HG02610 (cell line): ENCODE data around the gene TOR1B.
A peak's percentile ranks its signal among the peaks of the same experiment; 100 is the strongest.

Experiments
- ATAC-seq: cut with Tn5 transposase; IDR thresholded peaks from one replicate; pipeline ENCODE4 v1.9.1; 2021; ENCODE audit warnings: mild to moderate bottlenecking, moderate library complexity; ENCODE audit not compliant: unreplicated experiment

The TOR1B gene

DNA sequence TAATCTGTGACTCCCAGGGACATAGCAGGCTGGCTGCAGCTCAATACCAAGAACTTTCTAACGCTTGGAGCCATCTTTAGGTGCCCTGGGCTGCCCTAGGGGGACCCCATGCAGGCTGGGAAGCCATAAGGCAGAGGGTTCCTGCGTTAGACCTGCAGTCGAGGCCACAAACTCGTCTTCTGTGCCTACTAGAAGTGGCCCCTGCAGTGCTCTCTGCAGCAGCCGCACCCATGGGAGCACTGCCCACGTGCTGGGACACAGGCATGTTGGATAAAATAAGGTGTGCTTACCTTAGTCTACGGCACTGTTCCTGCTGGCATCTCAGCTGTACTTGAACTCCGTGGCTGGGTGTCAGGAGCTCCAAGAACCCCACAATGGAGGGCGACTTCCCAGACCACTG, 9.4 kb downstream of the TOR1B start:
- no peak for ATAC-seq

DNA sequence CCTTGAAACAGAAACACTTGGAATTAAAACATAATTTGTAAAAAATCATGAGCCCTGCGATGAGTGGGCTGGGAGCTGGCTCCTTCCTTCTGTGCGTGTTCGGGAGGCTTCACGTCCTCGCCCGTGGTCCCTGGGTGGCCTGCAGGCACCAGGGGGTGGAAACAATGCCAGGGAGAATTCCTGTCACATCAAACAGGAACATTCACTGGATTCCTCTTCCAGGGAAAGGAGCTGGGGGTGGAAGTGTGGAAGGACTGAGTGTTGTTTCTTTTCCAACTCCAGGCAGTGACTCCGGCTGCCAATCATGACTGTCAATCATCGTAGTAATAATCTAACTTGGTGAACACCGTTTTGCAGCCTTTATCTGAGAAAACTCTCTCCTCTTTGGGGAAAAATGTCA, 10.7 kb downstream of the TOR1B start:
- no peak for ATAC-seq

DNA sequence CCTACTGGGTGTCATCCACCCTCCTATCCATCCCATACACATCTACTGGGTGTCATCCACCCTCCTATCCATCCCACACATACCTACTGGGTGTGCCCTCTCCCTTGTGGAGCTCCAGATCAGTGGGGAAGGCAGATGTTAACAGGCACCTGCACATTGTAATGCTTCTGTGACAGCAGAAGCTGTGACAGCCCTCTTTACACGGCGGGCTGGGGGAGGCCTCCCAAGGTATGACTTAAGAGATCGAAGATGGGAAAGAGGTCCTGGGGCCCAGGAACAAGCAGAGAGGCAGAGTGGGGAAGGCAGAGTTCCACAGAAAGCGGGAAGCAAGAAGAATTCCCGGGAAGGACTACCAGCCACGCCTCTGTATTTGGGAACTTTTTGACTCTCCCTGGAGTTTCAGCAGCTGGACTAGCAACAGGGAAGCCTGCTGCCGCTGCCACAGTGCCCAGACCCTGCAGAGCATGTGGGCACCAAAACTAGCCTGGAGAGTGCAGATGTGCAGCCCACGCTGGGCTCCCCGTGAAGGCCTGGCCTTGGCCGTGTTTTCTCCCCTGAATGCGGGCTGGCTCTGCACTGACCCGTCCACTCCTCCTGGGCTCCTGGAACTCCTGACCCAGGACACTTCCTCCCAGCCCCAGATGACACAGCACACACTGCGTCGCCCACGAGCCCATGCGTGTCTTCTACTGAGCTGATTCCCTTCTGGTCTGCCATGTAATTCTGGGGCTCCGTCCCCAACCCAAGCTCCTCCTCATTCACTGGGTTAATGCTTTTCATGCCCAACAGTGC, 11.6 kb downstream of the TOR1B start:
- ATAC-seq: no peak

DNA sequence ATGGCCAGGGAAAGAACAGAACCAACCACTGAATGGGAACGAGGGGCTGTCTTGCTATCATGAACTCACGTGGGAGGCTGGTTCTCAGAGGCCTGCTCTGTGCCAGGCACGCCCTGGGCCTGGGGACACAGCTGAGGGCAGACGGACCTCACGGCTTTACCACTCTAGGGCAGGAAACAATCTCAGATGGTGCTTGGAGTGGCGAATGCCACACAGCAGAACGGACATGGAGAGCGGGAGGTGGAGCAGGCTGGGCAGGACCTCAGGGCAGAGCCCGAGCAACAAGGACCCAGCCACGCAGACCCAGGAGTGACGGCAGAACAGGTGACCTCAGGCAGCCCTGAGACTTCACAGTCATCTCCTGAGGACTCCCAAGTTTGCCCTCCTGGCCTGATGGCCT, 12.3 kb downstream of the TOR1B start:
- ATAC-seq: no peak

DNA sequence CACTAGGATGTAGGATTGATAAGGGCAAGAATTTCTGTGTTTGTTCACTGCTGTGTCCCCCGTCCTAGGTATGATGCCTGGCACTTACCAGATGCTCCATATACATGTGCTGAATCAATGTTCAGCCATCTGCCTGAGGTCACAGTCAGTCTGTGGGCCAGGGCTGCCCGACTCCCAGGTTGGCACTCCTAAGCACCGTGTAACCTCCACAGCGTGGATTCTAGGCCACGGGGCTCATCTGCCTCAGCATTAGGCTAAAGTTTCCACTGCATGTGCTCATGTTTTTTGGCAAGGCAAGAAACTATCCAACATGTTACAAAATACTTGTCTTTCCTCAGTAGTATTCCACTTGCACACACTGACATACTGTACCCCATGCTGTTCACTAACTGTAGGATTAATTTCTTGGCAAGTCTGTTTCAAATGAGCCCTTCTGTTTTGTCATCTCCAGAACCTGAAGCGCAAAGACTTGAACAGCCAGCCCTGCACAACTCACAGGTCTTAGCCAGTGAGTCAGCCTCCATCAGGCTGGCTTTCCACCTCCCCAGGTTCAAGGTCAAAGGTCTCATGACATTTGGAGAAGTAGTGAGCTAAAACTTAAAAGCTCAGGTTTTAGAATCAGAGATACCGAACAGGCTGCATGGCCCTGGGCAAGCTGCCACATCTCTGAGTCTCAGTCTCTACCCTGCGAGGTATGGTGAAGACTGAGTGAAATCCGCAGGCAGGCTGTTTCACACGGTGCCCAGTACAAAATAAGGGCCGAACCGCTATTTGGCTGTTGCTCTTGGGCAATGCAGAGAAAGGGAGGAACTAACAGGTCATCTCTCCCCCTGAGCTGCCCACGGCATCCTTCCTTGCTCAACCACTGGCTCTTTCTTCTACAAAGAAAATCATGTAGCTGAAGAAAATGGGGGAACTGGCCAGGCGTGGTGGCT, 13.8 kb downstream of the TOR1B start:
- no peak for ATAC-seq

DNA sequence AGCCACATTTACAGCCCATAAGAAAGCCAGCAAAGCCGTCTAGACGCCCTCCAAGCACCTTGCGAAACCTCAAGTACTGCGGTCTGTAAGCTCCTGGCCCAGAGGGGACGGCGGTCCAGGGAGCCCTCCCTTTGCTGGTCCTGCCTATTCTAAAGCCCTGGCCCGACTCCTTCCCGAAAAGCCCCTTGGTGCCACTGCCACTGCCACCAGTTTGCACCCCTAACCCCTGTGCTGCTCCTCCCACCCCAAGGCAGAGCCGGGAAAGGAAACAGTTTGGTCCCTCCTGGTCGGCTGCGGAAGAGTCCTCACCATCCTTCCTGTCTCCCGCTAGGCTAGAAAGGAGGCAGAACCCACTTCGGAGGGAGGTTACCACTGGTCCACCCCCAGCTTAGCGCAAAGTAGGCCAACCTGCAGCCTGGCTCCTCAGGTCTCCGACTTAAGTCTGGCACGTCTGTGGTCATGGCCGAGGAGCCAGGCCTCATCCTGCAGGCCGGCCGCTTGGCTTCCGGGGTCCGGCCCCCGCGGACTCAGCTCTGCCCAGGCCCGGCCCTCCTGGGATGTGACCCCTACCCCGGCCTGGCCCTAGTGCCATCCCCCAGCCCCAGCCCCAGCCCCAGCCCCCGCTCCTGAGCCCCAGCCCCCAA, 20.0 kb downstream of the TOR1B start:
- ATAC-seq: no peak

DNA sequence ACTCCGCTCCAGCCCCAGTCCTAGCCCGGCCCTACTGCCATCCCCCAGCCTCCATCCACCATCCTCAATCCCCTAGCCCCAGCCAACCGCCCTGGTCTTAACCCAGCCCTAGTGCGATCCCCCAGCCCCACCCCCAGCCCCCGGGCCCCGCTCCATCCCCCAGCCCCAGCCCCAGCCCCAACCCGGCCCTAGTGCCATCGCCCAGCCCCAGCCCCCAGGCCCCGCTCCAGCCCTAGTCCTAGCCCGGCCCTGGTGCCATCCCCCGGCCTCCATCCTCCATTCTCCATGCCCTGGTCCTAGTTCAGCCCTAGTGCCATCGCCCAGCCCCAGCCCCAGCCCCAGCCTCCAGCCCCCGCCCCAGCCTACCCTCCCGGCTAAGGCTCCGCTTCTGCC, 20.6 kb downstream of the TOR1B start:
- ATAC-seq: no peak

DNA sequence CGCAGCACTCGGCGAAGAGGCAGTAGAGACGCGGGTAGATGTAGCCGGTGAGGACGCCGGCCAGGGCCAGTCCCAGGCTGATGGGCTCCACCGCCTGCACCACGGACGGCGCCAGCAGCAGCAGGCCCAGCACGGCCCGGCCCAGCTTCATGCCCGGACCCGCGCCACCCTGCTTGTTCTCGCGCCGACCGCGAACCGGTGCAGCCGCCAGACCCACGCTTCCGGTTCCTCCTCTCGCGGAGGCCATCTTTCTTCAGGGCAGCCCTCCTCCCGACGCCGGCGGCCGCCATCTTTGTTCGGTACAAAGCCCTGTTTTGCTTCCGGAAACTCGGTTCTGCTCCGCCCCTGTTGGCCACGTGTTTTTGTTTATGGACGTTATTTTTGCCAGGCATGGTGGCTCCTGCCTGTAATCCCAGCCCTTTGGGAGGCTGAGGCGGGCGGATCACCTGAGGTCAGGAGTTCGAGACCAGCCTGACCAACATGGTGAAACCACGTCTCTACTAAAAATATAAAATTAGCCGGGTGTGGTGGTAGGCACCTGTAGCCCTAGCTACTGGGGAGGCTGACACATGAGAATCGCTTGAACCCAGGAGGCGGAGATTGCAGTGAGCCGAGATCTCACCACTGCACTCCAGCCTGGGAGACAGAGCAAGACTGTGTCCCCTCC, 21.1 kb downstream of the TOR1B start, which contains the start of gene TOR1A:
TSS of gene TOR1A (minus strand) at position 202 of the 667 bp plus-strand sequence. CDS start at position 151, 51 bp downstream.
- peak; percentile 90 for ATAC-seq

DNA sequence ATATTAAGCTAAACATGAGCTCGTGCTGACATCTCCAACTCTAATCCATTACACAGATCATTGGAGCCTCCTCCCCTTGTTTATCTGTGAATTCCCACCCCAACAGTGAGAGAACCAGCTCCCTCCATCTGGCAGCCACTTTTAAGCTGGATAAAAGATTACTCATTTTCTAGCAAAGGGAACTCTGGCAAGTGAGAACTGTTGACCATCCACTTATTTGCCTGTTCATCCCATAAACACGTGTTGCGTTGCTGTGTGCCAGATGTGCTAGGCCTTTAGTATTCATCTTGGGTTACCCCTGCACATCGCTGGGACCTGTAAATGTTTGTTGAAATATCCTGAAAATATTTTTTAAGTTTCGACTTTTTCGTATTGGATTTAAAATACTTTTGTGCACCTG, 23.4 kb downstream of the TOR1B start:
- ATAC-seq: no peak

DNA sequence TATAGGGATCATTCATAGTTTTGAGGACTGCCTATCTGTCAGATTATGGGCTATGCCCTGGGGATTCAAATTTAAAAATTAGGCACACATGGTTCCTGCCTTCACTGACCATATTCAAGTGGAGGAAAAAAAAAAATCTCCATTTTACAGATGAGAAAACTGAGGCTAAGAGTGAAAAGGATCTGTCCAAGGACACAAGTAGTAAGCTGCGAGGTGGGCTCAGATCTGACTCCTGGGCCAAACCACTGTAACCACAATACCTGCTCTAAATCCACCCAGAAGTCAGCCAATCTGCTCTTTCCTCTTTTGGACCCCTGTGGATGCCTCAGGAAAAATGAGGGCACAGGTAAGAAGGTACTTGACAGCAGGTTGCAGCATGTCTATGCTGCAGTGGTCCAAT, 23.8 kb downstream of the TOR1B start:
- ATAC-seq: no peak

DNA sequence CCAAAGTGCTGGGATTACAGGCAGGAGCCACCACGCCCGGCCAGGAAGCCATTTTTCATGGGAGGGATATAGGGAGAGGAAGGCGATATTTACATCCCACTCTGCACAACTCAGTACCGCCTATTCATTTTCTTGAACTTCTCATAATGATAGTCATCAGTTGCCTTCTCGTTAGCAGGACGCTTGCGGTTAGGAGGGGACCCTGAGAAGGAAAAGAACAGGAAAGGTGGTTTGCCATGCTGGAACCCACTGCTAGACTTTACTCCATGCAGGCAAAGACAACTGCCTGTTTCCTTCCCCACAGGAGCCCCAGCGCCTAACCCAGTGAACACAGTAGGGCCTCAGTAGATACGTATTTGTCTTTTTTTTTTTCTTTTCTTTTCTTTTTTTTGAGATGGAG, 25.1 kb downstream of the TOR1B start:
- ATAC-seq: no peak

DNA sequence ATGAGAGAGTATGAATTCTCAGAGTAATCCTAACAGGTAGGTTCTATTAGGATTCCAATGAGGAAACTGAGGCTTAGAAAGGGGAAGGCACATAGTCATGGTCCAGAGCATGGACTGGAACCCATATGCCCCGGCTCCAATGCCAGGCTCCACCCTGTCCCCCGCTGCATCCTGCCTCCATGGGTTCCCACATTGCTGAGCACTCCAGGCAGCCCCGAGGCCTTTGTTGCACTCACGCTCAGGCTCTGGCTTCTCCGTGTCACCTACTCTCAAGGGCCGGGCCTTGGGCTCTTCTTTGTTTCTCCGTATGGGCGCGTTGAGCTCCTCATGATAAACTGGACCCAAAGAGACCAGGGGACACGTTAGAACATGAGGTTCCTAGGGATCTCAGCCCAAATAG, 26.0 kb downstream of the TOR1B start:
- ATAC-seq: no peak

DNA sequence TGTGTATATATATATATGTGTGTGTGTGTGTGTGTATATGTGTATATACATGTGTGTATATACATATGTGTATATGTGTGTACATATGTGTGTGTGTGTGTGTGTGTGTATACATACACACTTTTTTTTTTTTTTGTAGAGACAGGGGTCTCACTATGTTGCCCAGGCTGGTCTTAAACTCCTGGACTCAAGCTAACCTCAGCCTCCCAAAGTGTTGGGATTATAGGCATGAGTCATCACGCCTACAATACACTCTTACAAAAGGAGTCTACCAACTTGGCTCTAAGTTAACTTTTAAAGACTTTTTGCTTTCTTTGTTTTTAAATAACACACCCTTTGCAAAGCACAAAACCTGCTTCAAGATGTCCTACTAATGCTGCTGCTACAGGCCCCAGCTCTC, 30.0 kb downstream of the TOR1B start:
- ATAC-seq: no peak

DNA sequence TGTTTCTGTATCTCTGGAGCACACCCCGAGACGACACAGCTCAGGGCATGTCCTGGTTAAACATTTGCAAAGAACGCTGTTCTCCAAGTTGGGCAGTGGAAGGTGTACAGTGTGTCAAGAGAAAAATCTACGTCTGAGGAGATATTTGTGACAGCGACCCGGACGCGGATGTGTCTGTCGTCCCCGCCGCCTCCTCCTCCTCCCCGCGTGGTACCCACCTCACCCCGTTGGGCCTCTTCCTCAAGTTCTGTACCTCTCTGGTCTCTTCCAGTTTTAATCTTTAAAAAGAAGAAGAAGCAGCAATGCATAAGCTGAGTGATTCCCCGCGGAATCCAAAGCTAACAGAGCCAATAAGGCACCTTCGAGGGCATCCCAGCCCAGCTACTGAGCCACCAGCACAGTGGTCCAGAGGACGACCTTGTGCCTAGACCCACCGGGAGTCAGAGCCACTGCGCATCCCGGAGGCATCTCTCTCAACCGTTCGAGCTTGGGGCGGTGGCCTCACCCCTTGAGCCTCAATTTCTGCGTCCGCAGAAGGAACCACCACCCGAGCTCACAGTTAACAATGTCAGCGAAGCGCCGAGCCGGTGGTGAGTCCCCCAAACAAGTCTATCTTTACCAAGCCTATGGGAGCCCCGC, 31.6 kb downstream of the TOR1B start:
- ATAC-seq: peak; percentile 12

DNA sequence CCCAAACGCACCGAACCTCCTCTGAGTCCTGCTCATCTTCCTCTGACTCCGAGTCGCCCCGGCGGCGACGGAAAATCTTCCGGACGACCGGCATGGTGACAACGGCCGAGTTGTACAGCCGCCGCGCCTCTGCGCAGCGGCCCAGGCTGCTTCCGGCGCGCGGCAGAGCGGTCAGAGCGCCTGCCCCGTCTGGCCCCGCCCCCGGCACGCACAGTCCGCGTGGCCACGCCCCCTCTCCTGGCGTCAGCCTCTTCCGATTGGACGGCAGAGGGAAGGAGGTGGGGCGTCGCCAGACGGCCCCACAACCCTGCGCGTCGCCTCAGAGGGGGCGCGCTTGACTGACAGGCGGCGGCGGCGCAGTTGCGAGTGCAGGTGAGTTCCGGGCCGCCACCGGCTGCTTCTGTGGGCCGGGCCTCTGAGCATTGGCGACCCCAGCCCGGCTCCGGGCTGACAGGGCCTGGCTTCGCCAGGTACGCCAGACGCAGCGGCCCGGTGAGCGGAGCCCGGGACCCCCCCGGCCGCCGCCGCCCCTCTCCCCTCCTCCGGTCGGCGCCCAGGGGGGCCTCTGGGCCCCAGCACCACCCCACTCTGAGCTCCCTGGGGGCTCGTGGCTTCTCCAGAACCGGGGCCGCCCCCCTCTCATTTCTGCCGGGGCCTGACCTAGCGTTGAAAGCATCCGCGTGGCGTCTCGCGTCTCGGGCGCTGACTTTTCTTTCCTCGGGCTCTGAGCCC, 32.3 kb downstream of the TOR1B start, which contains the start of the genes C9orf78 and USP20:
TSS of gene C9orf78 (minus strand) at position 148 of the 732 bp plus-strand sequence. CDS start at position 94, 54 bp downstream.
TSS of gene USP20 (plus strand) at position 331 of the 732 bp plus-strand sequence. CDS start 17,098 bp downstream, outside the sequence.
- peak; percentile 93 for ATAC-seq

DNA sequence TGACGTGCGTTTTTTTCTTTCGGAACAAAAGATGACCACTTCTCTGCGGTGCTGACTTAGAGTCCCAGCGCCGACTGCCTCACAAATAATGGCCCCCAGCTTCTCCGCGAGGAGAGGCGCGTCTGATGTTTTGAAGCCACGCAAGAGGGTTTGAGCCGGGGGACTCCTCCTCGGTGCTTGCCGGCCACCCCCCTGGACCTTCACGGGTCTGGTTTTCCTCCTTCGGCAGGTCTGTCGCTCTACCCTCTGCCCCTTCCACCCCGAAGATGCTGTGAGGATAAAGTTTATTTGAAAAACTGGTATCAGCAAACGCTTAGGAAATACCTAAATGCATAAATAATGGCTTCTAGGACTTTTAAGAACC, 32.9 kb downstream of the TOR1B start:
- no peak for ATAC-seq

DNA sequence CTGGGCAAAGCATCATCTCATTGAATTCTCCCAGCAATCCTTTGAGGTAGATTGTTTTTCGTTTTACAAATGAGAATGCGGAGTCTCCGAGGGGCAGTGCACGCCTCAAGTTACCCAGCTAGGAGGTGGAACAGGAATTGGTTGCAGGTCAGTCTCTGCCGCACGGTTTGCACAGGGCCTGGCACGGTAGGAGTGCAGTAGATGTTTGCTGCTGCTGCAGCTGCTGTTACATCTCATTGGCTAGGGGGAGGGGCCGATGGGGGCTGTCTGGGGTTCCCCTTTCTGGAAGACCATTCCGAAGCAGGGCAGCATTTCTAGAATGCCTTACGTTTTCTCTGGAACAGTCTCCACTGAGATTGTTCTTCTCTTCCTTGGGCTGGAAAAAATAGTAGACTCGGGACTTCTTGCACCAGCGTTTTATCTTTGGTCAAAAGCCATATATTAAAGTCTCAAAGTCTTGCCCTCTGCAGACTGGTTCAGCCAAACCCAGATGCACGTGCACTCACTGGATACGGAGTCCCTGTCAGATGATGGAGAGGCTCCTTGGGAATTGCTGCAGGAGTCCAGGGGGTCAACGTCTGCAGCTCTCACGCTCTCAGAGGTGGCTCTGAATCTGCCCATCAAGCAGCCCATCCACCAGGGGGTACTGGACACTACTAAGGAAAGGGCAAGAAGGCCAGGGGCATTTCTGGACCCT, 33.5 kb downstream of the TOR1B start:
- ATAC-seq: no peak

DNA sequence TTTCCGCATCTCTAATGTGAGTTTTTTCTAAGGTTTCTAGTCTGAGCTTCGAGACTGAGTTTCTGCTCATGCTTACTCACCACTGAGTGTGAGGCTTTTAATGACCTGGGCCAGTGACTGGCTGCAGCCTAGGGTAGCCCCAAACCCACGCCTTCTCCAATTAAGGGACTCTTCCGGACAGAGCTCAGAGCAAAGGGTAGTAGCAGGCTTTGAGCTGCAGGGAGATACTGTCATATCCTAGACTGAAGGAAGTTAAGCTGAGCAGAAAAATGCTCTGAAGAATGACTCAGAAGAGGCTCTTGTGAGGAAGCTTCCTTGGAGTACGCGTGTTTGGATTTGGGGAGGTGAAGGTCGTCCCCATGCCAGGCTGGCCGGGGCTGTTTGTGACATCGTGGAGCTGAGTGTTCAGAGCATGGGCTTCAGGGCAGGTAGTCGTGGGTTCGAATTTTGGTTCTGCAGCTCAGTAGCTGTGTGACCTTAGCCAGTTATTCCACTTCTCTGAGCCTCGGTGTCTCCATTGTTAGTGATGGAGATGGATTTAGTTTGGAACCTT, 35.8 kb downstream of the TOR1B start:
- no peak for ATAC-seq
